ENCODE measurements around the gene UGT1A10. TPM values are rescaled to one million over a fixed set of nuclear protein-coding genes. Genes with fewer than 3 reads are reported as not detected.

UGT1A10 gene
- total and polyA plus RNA-seq, 10 of the 15 experiments (the other 5 are each of a cell fraction or from before 2014, with no cell fraction given) = not detected

- TF ChIP-seq ZNF592 (IDR thresholded peaks at IDR 0.05) = no peak
- TF ChIP-seq ZBTB40 (IDR thresholded peaks at IDR 0.05; ENCODE audit: borderline replicate concordance) = no peak
- TF ChIP-seq CBX3 (IDR thresholded peaks at IDR 0.05; ENCODE audit: borderline replicate concordance, low read depth) = no peak
- TF ChIP-seq E2F4 (IDR thresholded peaks at IDR 0.05; ENCODE audit: low read depth, low read length) = no peak
- TF ChIP-seq NR2F1 (conservative IDR thresholded peaks at IDR 0.05) = no peak
These were observed 184.9 kb downstream of the UGT1A10 start (continued) for GRCh38 chr2:233821196-233821595.

Measured in GM12878 (cell line).